H9 (cell line): ENCODE data around the gene SNRPA1. TPM values are rescaled to one million over a fixed set of nuclear protein-coding genes. Genes with fewer than 3 reads are reported as not detected.

Experiments used
- DNase-seq: peaks from one replicate; pipeline ENCODE4 v3.0.0-alpha.2; 2017
- H2AFZ ChIP-seq: one replicate; pipeline ENCODE4 v1.6.1; 2013; ENCODE audit warnings: mild to moderate bottlenecking, low read length, control low read depth, moderate library complexity
- H2AK5ac ChIP-seq: 2 replicates; pipeline ENCODE4 v1.6.1; 2013; ENCODE audit warnings: low read length, control low read depth, mixed read lengths; ENCODE audit not compliant: insufficient read length
- H2BK120ac ChIP-seq: one replicate; pipeline ENCODE4 v1.6.1; 2013; ENCODE audit warnings: low read depth, mild to moderate bottlenecking, low read length, control low read depth, inconsistent platforms; ENCODE audit not compliant: poor library complexity, severe bottlenecking
- H2BK12ac ChIP-seq: 2 replicates; pipeline ENCODE4 v1.6.1; 2013; ENCODE audit warnings: low read length, control low read depth, mixed read lengths, low read depth; ENCODE audit not compliant: insufficient read length
- H2BK15ac ChIP-seq: 2 replicates; pipeline ENCODE4 v1.6.1; 2013; ENCODE audit warnings: low read depth, low read length, control low read depth
- H2BK20ac ChIP-seq: one replicate; pipeline ENCODE4 v1.6.1; 2013; ENCODE audit warnings: low read depth, mild to moderate bottlenecking, low read length, control low read depth, inconsistent platforms; ENCODE audit not compliant: poor library complexity, severe bottlenecking
- H2BK5ac ChIP-seq: 2 replicates; pipeline ENCODE4 v1.6.1; 2013; ENCODE audit warnings: low read length, control low read depth, mixed read lengths; ENCODE audit not compliant: insufficient read length
- H3K14ac ChIP-seq: 2 replicates; pipeline ENCODE4 v1.6.1; 2013; ENCODE audit warnings: low read length, control low read depth; ENCODE audit not compliant: insufficient read depth
- H3K18ac ChIP-seq: 2 replicates; pipeline ENCODE4 v1.6.1; 2013; ENCODE audit warnings: low read depth, mild to moderate bottlenecking, mixed read lengths, low read length, control low read depth; ENCODE audit not compliant: insufficient read length
- H3K23ac ChIP-seq: 2 replicates; pipeline ENCODE4 v1.6.1; 2013; ENCODE audit warnings: low read length, control low read depth, mixed read lengths, low read depth; ENCODE audit not compliant: insufficient read length
- H3K23me2 ChIP-seq: 2 replicates; pipeline ENCODE4 v1.6.1; 2013; ENCODE audit warnings: low read depth, mild to moderate bottlenecking, mixed read lengths, low read length, control low read depth; ENCODE audit not compliant: insufficient read length, poor library complexity, severe bottlenecking
- H3K27ac ChIP-seq: 2 replicates; pipeline ENCODE4 v1.5.1; 2013; ENCODE audit warnings: low read length, control low read depth, mixed read lengths, low read depth; ENCODE audit not compliant: insufficient read length
- H3K27me3 ChIP-seq: 2 replicates; pipeline ENCODE4 v1.6.1; 2013; ENCODE audit warnings: low read length, control low read depth, inconsistent platforms; ENCODE audit not compliant: insufficient read depth
- H3K4ac ChIP-seq: 2 replicates; pipeline ENCODE4 v1.6.1; 2013; ENCODE audit warnings: low read depth, mild to moderate bottlenecking, control low read depth, inconsistent platforms, low read length, moderate library complexity
- H3K4me1 ChIP-seq: 2 replicates; pipeline ENCODE4 v1.6.1; 2013; ENCODE audit warnings: low read length, control low read depth, inconsistent platforms; ENCODE audit not compliant: insufficient read depth
- H3K4me2 ChIP-seq: 2 replicates; pipeline ENCODE4 v1.6.1; 2013; ENCODE audit warnings: low read length, control low read depth, mixed read lengths; ENCODE audit not compliant: insufficient read length, insufficient read depth
- H3K56ac ChIP-seq: 2 replicates; pipeline ENCODE4 v1.6.1; 2013; ENCODE audit warnings: low read depth, mild to moderate bottlenecking, mixed read lengths, low read length, control low read depth; ENCODE audit not compliant: insufficient read length
- H3K79me1 ChIP-seq: 2 replicates; pipeline ENCODE4 v1.6.1; 2013; ENCODE audit warnings: low read depth, mild to moderate bottlenecking, moderate library complexity, low read length, control low read depth, inconsistent platforms; ENCODE audit not compliant: insufficient read depth, poor library complexity, severe bottlenecking
- H3K79me2 ChIP-seq: 2 replicates; pipeline ENCODE4 v1.6.1; 2013; ENCODE audit warnings: low read length, control low read depth, inconsistent platforms; ENCODE audit not compliant: insufficient read depth
- H3K9ac ChIP-seq: 2 replicates; pipeline ENCODE4 v1.6.1; 2013; ENCODE audit warnings: low read length, control low read depth, mixed read lengths; ENCODE audit not compliant: insufficient read length; ENCODE audit errors: extremely low read depth
- H3K9me3 ChIP-seq: one replicate; pipeline ENCODE4 v1.6.1; 2013; ENCODE audit warnings: low read depth, low read length, inconsistent platforms; ENCODE audit not compliant: control insufficient read depth
- H3T11ph ChIP-seq: one replicate; pipeline ENCODE4 v1.6.1; 2013; ENCODE audit warnings: mild to moderate bottlenecking, low read length, control low read depth, inconsistent platforms
- H4K20me1 ChIP-seq: one replicate; pipeline ENCODE4 v1.6.1; 2013; ENCODE audit not compliant: control insufficient read depth, insufficient read length, insufficient read depth
- H4K5ac ChIP-seq: 2 replicates; pipeline ENCODE4 v1.6.1; 2013; ENCODE audit warnings: low read depth, mild to moderate bottlenecking, mixed read lengths, low read length, control low read depth; ENCODE audit not compliant: insufficient read length
- H4K8ac ChIP-seq: replicated peaks from 2 replicates; pipeline ENCODE4 v1.6.1; 2013; ENCODE audit warnings: low read length, control low read depth, mixed read lengths, low read depth; ENCODE audit not compliant: insufficient read length
- H4K91ac ChIP-seq: 2 replicates; pipeline ENCODE4 v1.6.1; 2013; ENCODE audit warnings: low read depth, mild to moderate bottlenecking, moderate library complexity, mixed read lengths, low read length, control low read depth; ENCODE audit not compliant: insufficient read length
- H3K27ac Mint-ChIP-seq, 3 experiments: 2 replicates in 2 of 3; 3 replicates in 1 of 3; pipeline ENCODE4 v1.8.0; 2020 to 2021; ENCODE audit warnings: mixed read lengths in 3 of 3, mild to moderate bottlenecking in 1 of 3, moderate library complexity in 1 of 3
- H3K27me3 Mint-ChIP-seq: 2 replicates; pipeline ENCODE4 v1.8.0; 2021; ENCODE audit warnings: low read depth, mild to moderate bottlenecking, moderate library complexity, mixed read lengths
- H3K36me3 Mint-ChIP-seq, 3 experiments: 2 replicates in 2 of 3; 3 replicates in 1 of 3; pipeline ENCODE4 v1.8.0; 2020 to 2021; ENCODE audit warnings: low read depth in 3 of 3, mixed read lengths in 3 of 3; ENCODE audit not compliant: insufficient read depth in 1 of 3
- H3K4me1 Mint-ChIP-seq, 2 experiments: 2 replicates each; pipeline ENCODE4 v1.8.0; 2020; ENCODE audit warnings: mixed read lengths in 2 of 2
- H3K4me3 Mint-ChIP-seq, 2 experiments: 2 replicates in 1 of 2; 3 replicates in 1 of 2; pipeline ENCODE4 v1.8.0; 2020 to 2021; ENCODE audit warnings: mild to moderate bottlenecking in 2 of 2, mixed read lengths in 2 of 2, moderate library complexity in 1 of 2
- H3K9me3 Mint-ChIP-seq, 2 experiments: 2 replicates in 1 of 2; 3 replicates in 1 of 2; pipeline ENCODE4 v1.8.0; 2020; ENCODE audit warnings: mild to moderate bottlenecking in 2 of 2, mixed read lengths in 2 of 2, moderate library complexity in 1 of 2
- CTCF ChIP-seq: fragments of 200-600 bp; sonication (generic); conservative IDR thresholded peaks from 3 replicates; pipeline ENCODE4 v1.8.0; 2021; ENCODE audit warnings: antibody characterized with exemption, mild to moderate bottlenecking
- WGBS: extraction: QIAGEN DNeasy Blood & Tissue Kit; methylation state at CpG from one replicate; pipeline ENCODE4 v1.1.7; 2013; ENCODE audit warnings: missing lambda C conversion rate, low lambda C conversion rate, mixed read lengths; ENCODE audit not compliant: insufficient read length; ENCODE audit errors: extremely low coverage; 5-methylcytosine and 5-hydroxymethylcytosine counted together
- total RNA-seq: library from RNA; stranded (reverse); gene quantifications from 2 replicates; pipeline ENCODE4 v1.2.1, GENCODE V29; 2021

The SNRPA1 gene
- total RNA-seq, 1 experiment from 2014 or later = 145 TPM

- H4K5ac ChIP-seq = no peak overlapping the region
- Mint-ChIP-seq H3K27me3 (no peaks in the 10 kb centered on the region), H3K9me3 (no peaks in the 10 kb centered on the region), H3K27ac (no peak overlapping the region), H3K36me3 (peaks cover 39 to 76% (median 63%) of the 10 kb centered on the region in 3 experiments; a peak in 6 of 7 replicates), H3K4me1 (peaks cover 2 to 7% of the 10 kb centered on the region in 2 experiments), H3K4me3 (no peak overlapping the region)
- H4K8ac ChIP-seq = no peak overlapping the region
- H3K4me2 ChIP-seq = no peak overlapping the region
- H3K23me2 ChIP-seq = peaks cover 11% of the 10 kb centered on the region
- H3K4me1 ChIP-seq = no peaks in the 10 kb centered on the region
- H3T11ph ChIP-seq = no peak overlapping the region
- DNase-seq = no peak
- no peak overlapping the region for H2BK5ac ChIP-seq
- no peak overlapping the region for H2BK15ac ChIP-seq
- no peak overlapping the region for H3K27ac ChIP-seq
- no peak overlapping the region for H2AFZ ChIP-seq
- H4K20me1 ChIP-seq = no peaks in the 10 kb centered on the region
- H3K27me3 ChIP-seq = no peaks in the 10 kb centered on the region
- no peak overlapping the region for H3K9ac ChIP-seq
- H3K18ac ChIP-seq = no peak overlapping the region
- no peak overlapping the region for H3K23ac ChIP-seq
- no peak overlapping the region for H4K91ac ChIP-seq
- H2BK20ac ChIP-seq = no peak overlapping the region
- H3K9me3 ChIP-seq = no peaks in the 10 kb centered on the region
- no peak overlapping the region for H2BK12ac ChIP-seq
- no peak overlapping the region for H2AK5ac ChIP-seq
- no peak for TF ChIP-seq CTCF
- no peak overlapping the region for H2BK120ac ChIP-seq
- no peaks in the 10 kb centered on the region; the same call in 1 of the 2 replicates for H3K79me2 ChIP-seq
- no peak overlapping the region for H3K56ac ChIP-seq
- H3K14ac ChIP-seq = no peak overlapping the region
- H3K4ac ChIP-seq = no peak overlapping the region
- H3K79me1 ChIP-seq = no peaks in the 10 kb centered on the region
- no CpG with 5 or more reads among the region's 5 CpGs for WGBS
Observed at GRCh38 chr15:101273534-101273933, 21.5 kb downstream of the SNRPA1 start.
